ENCODE results near the gene ZNF277.

DNA sequence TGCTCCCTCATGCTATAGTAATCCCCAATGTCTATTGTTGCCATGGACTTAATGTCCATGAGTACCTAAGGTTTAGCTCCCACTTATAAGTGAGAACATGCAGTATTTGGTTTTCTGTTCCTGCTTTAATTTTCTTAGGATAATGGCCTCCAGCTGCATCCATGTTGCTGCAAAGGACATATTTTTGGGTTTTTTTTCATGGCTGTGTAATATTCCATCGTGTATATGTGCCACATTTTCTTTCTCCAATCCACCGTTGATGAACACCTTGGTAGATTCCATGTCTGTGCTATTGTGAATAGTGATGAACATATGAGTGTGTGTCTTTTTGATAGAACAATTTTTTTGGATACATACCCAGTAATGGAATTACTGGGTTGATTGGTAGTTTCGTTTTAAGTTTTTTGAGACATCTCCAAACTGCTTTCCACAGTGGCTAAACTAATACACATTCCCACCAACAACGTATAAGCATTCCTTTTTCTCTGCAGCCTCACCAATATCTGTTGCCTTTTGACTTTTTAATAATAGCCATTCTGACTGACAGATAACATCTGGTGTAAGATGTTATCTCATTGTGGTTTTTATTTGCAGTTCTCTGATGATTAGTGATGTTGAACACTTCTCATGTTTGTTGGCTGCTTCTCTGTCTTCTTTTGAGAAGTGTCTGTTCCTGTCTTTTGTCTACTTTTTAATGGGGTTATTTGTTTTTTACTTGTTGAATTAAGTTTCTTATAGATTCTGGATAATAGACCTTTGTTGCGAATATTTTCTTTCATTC lies 175.0 kb downstream of the ZNF277 start:
- TF ChIP-seq POLR2A (IDR thresholded peaks at IDR 0.05; ENCODE audit: low read depth, low read length), result no peak
- TF ChIP-seq TAF1 (IDR thresholded peaks at IDR 0.05; ENCODE audit: low read depth, low read length), result no peak
- no peak for TF ChIP-seq POLR2AphosphoS5 (IDR thresholded peaks at IDR 0.05; ENCODE audit: low read depth, low read length)
